GM10847 (cell line): ENCODE data around the gene EFHC1.

Source experiments
- POLR2A ChIP-seq: IDR thresholded peaks from 2 replicates; pipeline ENCODE4 v1.6.1; 2011; ENCODE audit not compliant: insufficient read length; ENCODE audit errors: extremely low read depth

EFHC1 gene

GRCh38 chr6:52419809-52420667 is at the start of gene EFHC1:
Gene EFHC1 (plus strand): TSS chr6:52420342. CDS start chr6:52420411, 69 bp downstream.
- peak; percentile 91 for TF ChIP-seq POLR2A

- no peak for TF ChIP-seq POLR2A
Measured at GRCh38 chr6:52371656-52372191, 48.4 kb upstream of the EFHC1 start.

- TF ChIP-seq POLR2A = no peak
Measured at GRCh38 chr6:52373151-52373690, 46.9 kb upstream of the EFHC1 start.

- TF ChIP-seq POLR2A = no peak
Measured at GRCh38 chr6:52374247-52374646, 45.9 kb upstream of the EFHC1 start.

- TF ChIP-seq POLR2A = no peak
Measured at GRCh38 chr6:52375780-52376556, 44.2 kb upstream of the EFHC1 start.

- no peak for TF ChIP-seq POLR2A
Measured at GRCh38 chr6:52376763-52377162, 43.4 kb upstream of the EFHC1 start.

- TF ChIP-seq POLR2A = no peak
Measured at GRCh38 chr6:52377538-52378221, 42.5 kb upstream of the EFHC1 start.

- no peak for TF ChIP-seq POLR2A
Measured at GRCh38 chr6:52381249-52381648, 38.9 kb upstream of the EFHC1 start.

- no peak for TF ChIP-seq POLR2A
Measured at GRCh38 chr6:52384145-52384766, 35.9 kb upstream of the EFHC1 start.

- no peak for TF ChIP-seq POLR2A
Measured at GRCh38 chr6:52385074-52385473, 35.1 kb upstream of the EFHC1 start.

- TF ChIP-seq POLR2A = no peak
Measured at GRCh38 chr6:52388790-52389189, 31.4 kb upstream of the EFHC1 start.

- TF ChIP-seq POLR2A = no peak
Measured at GRCh38 chr6:52389264-52389625, 30.9 kb upstream of the EFHC1 start.

- no peak for TF ChIP-seq POLR2A
Measured at GRCh38 chr6:52389626-52390360, 30.3 kb upstream of the EFHC1 start.

- no peak for TF ChIP-seq POLR2A
Measured at GRCh38 chr6:52390361-52390727, 29.8 kb upstream of the EFHC1 start.
